ENCODE results near the gene NEURL2.

NEURL2 gene

DNA sequence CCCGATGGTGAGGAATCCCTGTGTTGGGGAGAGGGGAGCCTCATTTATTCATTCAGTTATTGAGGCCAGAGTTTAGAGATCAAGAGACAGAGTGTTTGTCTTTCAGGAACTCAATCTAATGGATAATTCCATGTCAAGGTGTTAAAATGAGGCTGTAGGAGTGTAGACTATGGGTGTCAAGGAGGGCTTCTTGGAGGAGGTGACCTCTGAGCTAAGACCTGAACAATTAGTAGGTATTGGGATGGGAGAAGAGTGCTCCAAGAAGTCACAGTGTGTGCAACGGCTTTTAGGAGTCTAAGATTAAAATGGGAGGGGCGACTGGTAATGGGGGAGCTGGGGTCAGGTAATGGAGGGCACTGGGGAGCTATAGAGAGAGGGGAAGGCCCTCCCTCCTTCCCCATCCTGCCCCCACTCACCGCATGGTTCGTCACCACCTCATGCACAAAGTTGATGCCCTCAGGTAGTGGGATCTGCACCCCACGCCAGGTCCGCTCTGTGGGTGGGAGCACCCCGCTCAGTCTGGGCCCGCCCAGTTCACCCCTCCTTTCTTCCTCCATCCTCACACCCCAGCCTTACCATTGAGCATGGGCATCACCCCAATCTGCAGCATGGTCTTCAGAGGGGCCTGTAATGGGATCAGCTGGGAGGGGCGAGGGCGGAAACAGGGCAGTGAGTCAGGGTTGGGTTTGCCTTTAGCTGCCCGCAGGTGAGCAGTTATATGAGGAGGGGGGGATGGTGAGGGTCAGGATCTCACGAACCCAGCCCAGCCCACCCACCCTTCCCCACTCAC is 8.2 kb upstream of the NEURL2 start:
- ATAC-seq (ENCODE audit: insufficient read depth, low read depth) (no peak; the same call in 2 of the 3 replicates), DNase-seq (no peak)
- no peak overlapping the region for H3K4me3 ChIP-seq (ENCODE audit: low read depth in 1 of 2, low read length in 2 of 2)
- no peaks in the 10 kb centered on the region for H3K27me3 ChIP-seq (ENCODE audit: insufficient read depth, low read length, poor library complexity)
- H2AFZ ChIP-seq (ENCODE audit: low read depth, low read length): no peak overlapping the region
- no peaks in the 10 kb centered on the region for H3K4me1 ChIP-seq (ENCODE audit: insufficient read depth, low read length)
- no peaks in the 10 kb centered on the region for H3K9me3 ChIP-seq (ENCODE audit: insufficient read depth, low read length, severe bottlenecking)
- H4K20me1 ChIP-seq (ENCODE audit: insufficient read depth, low read length): no peaks in the 10 kb centered on the region
- TF ChIP-seq CTCF (IDR thresholded peaks at IDR 0.05; ENCODE audit: borderline replicate concordance, extremely low read depth, low read length, poor library complexity, severe bottlenecking) (no peak), EZH2 (IDR thresholded peaks at IDR 0.05; ENCODE audit: borderline replicate concordance, low read depth, low read length, severe bottlenecking) (no peak)
- H3K9ac ChIP-seq (ENCODE audit: low read depth, low read length): no peak overlapping the region
- H3K27ac ChIP-seq (ENCODE audit: low read length): no peak overlapping the region
- no peaks in the 10 kb centered on the region for H3K79me2 ChIP-seq (ENCODE audit: insufficient read depth, low read length)
- H3K4me2 ChIP-seq (ENCODE audit: insufficient read depth, low read length): no peak overlapping the region
- peaks cover 29% of the 10 kb centered on the region for H3K36me3 ChIP-seq (ENCODE audit: insufficient read depth, low read length)

- Histone ChIP-seq H3K4me3 (ENCODE audit: low read depth in 1 of 2, low read length in 2 of 2) (no peak overlapping the region), H3K36me3 (ENCODE audit: insufficient read depth, low read length) (peaks cover 37% of the 10 kb centered on the region), H3K27me3 (ENCODE audit: insufficient read depth, low read length, poor library complexity) (no peaks in the 10 kb centered on the region), H3K79me2 (ENCODE audit: insufficient read depth, low read length) (no peaks in the 10 kb centered on the region), H3K27ac (ENCODE audit: low read length) (no peak overlapping the region), H4K20me1 (ENCODE audit: insufficient read depth, low read length) (no peaks in the 10 kb centered on the region), H3K9me3 (ENCODE audit: insufficient read depth, low read length, severe bottlenecking) (no peaks in the 10 kb centered on the region), H3K9ac (ENCODE audit: low read depth, low read length) (no peak overlapping the region), H2AFZ (ENCODE audit: low read depth, low read length) (no peak overlapping the region), H3K4me1 (ENCODE audit: insufficient read depth, low read length) (no peaks in the 10 kb centered on the region), H3K4me2 (ENCODE audit: insufficient read depth, low read length) (no peak overlapping the region)
- DNase-seq: no peak
- ATAC-seq (ENCODE audit: insufficient read depth, low read depth): no peak
- no peak for TF ChIP-seq EZH2 (IDR thresholded peaks at IDR 0.05; ENCODE audit: borderline replicate concordance, low read depth, low read length, severe bottlenecking)
- no peak for TF ChIP-seq CTCF (IDR thresholded peaks at IDR 0.05; ENCODE audit: borderline replicate concordance, extremely low read depth, low read length, poor library complexity, severe bottlenecking)
Measured at GRCh38 chr20:45898285-45898684, 7.3 kb upstream of the NEURL2 start.

GRCh38 chr20:45897692-45898091 is 6.7 kb upstream of the NEURL2 start:
- Histone ChIP-seq H3K4me3 (ENCODE audit: low read depth in 1 of 2, low read length in 2 of 2) (no peak overlapping the region), H3K9ac (ENCODE audit: low read depth, low read length) (no peak overlapping the region), H2AFZ (ENCODE audit: low read depth, low read length) (no peak overlapping the region), H3K27me3 (ENCODE audit: insufficient read depth, low read length, poor library complexity) (no peaks in the 10 kb centered on the region), H3K4me2 (ENCODE audit: insufficient read depth, low read length) (no peak overlapping the region), H4K20me1 (ENCODE audit: insufficient read depth, low read length) (no peaks in the 10 kb centered on the region), H3K4me1 (ENCODE audit: insufficient read depth, low read length) (peaks cover 1% of the 10 kb centered on the region; the same call in 1 of the 2 replicates), H3K36me3 (ENCODE audit: insufficient read depth, low read length) (peaks cover 43% of the 10 kb centered on the region), H3K79me2 (ENCODE audit: insufficient read depth, low read length) (no peaks in the 10 kb centered on the region), H3K9me3 (ENCODE audit: insufficient read depth, low read length, severe bottlenecking) (no peaks in the 10 kb centered on the region), H3K27ac (ENCODE audit: low read length) (no peak overlapping the region)
- DNase-seq (no peak), ATAC-seq (ENCODE audit: insufficient read depth, low read depth) (no peak)
- TF ChIP-seq CTCF (IDR thresholded peaks at IDR 0.05; ENCODE audit: borderline replicate concordance, extremely low read depth, low read length, poor library complexity, severe bottlenecking): no peak
- no peak for TF ChIP-seq EZH2 (IDR thresholded peaks at IDR 0.05; ENCODE audit: borderline replicate concordance, low read depth, low read length, severe bottlenecking)

All from DND-41 (cell line).